Heart left ventricle (tissue), 16 donors: ENCODE measurements around the gene MGAT4A. TPM values are rescaled to one million over a fixed set of nuclear protein-coding genes. Genes with fewer than 3 reads are reported as not detected.

ENCODE experiments used
- ATAC-seq, 4 donors: fragments of 200-7000 bp; cut with Tn5 transposase; one replicate each; pipeline ENCODE4 v1.9.1; 2020 to 2022; ENCODE audit warnings: moderate library complexity in 4 of 4, mild to moderate bottlenecking in 3 of 4, moderate number of reproducible peaks in 1 of 4
- DNase-seq, 5 donors: peaks; one replicate each; pipeline ENCODE4 v3.0.0-alpha.2; 2020
- H3K27ac ChIP-seq, 12 donors: fragments of 200-600 bp; sonication (generic) in 4 of 12; one replicate each; pipeline versions ENCODE4 v1.5.0 to v1.8.0; 2016 to 2022; ENCODE audit warnings: mild to moderate bottlenecking in 2 of 12
- H3K27me3 ChIP-seq, 9 donors: fragments of 200-600 bp; sonication (generic) in 2 of 9; one replicate each; pipeline versions ENCODE4 v1.5.1 to v1.8.0; 2016 to 2022; ENCODE audit warnings: mild to moderate bottlenecking in 3 of 9
- H3K36me3 ChIP-seq, 9 donors: fragments of 200-600 bp; sonication (generic) in 2 of 9; one replicate each; pipeline versions ENCODE4 v1.5.0 to v1.8.0; 2018 to 2022; ENCODE audit warnings: mild to moderate bottlenecking in 2 of 9
- H3K4me1 ChIP-seq, 12 donors: fragments of 200-600 bp; sonication (generic) in 4 of 12; one replicate each; pipeline versions ENCODE4 v1.5.0 to v1.8.0; 2016 to 2022; ENCODE audit warnings: mild to moderate bottlenecking in 3 of 12
- H3K4me3 ChIP-seq, 12 donors: fragments of 200-600 bp; sonication (generic) in 4 of 12; one replicate each; pipeline versions ENCODE4 v1.5.0 to v1.8.0; 2017 to 2022; ENCODE audit warnings: mild to moderate bottlenecking in 9 of 12, moderate library complexity in 4 of 12
- H3K9me3 ChIP-seq, 12 donors: fragments of 200-600 bp; sonication (generic) in 4 of 12; one replicate each; pipeline versions ENCODE4 v1.5.0 to v1.8.0; 2016 to 2022; ENCODE audit warnings: mild to moderate bottlenecking in 1 of 12
- CTCF ChIP-seq, 12 donors: fragments of 200-600 bp; sonication (generic) in 4 of 12; IDR thresholded peaks; one replicate each; pipeline versions ENCODE4 v1.5.0 to v1.8.0; 2018 to 2022; ENCODE audit warnings: antibody characterized with exemption in 12 of 12, mild to moderate bottlenecking in 5 of 12
- POLR2A ChIP-seq, 2 donors: fragments of 450-650 bp; IDR thresholded peaks; one replicate each; pipeline ENCODE4 v1.6.1; 2017; ENCODE audit warnings: antibody characterized with exemption in 2 of 2, mild to moderate bottlenecking in 2 of 2, moderate library complexity in 2 of 2
- WGBS, 4 donors: extraction: QIAGEN DNeasy Blood & Tissue Kit in 2 of 4; methylation state at CpG; one replicate each; pipeline versions ENCODE4 v1.1.5 to v1.1.7; 2013 to 2018; 5-methylcytosine and 5-hydroxymethylcytosine counted together
- intact Hi-C, 10 donors: fragments of 100-400 bp; cut with DNase I; formaldehyde crosslinking; loops; one replicate each; pipeline versions ENCODE4 v1.11.1 to v1.14.2; 2022
- polyA plus RNA-seq, 2 donors: library from polyadenylated mRNA; stranded (reverse); fragments of 200-250 nt; gene quantifications; one replicate each; pipeline ENCODE4 v1.2.3, GENCODE V29; 2013
- total RNA-seq, 9 donors: library from RNA; depleted of rRNA in 2 of 9; stranded (reverse); fragments of >200 nt in 2 of 9; fragmentation: NEBNext Ultra II Directional in 3 of 9; extraction: Animal tissue kit (Norgen Biotek cat#: 25700) in 3 of 9; gene quantifications; one replicate each; pipeline versions ENCODE4 v1.1.0 to v1.2.4, GENCODE V29; 2016 to 2023
- donor health status: ischemic (EF 13 %, LVEDD 7.1; RV severe dilation, severe dysfunction).
- donor health status: healthy with polysubstance abuse.
- donor health status: DM: no; HTN: yes; CAD: no.
- donor health status: DM: no; HTN: no; CAD: no.
- donor health status: ischemic (EF 25% LVEDD 6.9; RV normal size, moderate dysfunction).
- donor health status: ischemic (EF 25% LVEDD 5.7; RV mildly dilated, moderate dysfunction).
- donor health status: healthy.
- donor health status: DM: yes; HTN: yes; CAD: no.
- donor health status: ischemic (EF 35%, LVEDD 5.7; RV mildly dilated, moderate dysfunction).
- donor health status: nonischemic (EF 11% LVEDD 7.7; RV severe dilation, severe dysfunction).
- donor health status: DM: yes; HTN: yes; CAD: no.
- donor health status: PGD.
- donor health status: ischemic (EF 29% LVEDD 5.4; RV normal size, mild dysfunction).
- donor health status: nonischemic (EF 23%, LVEDD 6.1; RV moderate dilation, normal function).

The MGAT4A gene
- total and polyA plus RNA-seq, 11 donors: 4.2 to 45.0 (median 17.7) TPM

DNA sequence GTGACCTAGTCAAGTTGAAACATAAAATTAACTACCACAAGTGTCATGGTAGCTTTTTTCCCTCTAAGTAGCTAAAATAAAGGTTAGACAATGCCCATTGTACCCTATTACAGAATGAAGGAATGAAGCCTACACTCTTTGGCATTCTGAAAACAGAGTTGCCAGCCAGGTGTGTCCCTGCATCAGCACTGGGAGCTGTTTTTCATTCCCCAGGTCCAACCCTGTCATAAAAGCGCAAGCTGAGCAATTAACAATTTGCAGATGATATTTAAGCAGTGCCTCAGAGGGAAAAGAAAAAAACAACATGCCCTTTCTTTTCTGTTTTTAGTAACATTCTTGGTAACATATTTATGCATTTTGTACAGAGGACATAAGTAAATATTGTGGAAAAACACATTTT lies 46.8 kb upstream of the MGAT4A start:
- Histone ChIP-seq H3K9me3 (peaks cover 0 to 20% (median 11%) of the 10 kb centered on the region in 12 donors), H3K27me3 (peaks cover 0 to 2% (median 0%) of the 10 kb centered on the region in 9 donors), H3K4me1 (peaks cover 0 to 5% (median 0%) of the 10 kb centered on the region in 12 donors), H3K27ac (no peak overlapping the region), H3K36me3 (no peaks in the 10 kb centered on the region), H3K4me3 (no peak overlapping the region)
- no peak for TF ChIP-seq CTCF (IDR thresholded peaks at IDR 0.05)
- TF ChIP-seq POLR2A (IDR thresholded peaks at IDR 0.05): no peak
- no peak for DNase-seq
- 96 to 97% (median 97%) methylated on average over 1 of the region's 1 CpG for WGBS, 4 donors
- intact Hi-C loops: loop anchor here in 1 of 10 donors (2.0 kb wide), 1 partner anchor 19 kb away; no protein-coding TSS in a partner anchor
- ATAC-seq: no peak

GRCh38 chr2:98777076-98777475 lies 46.1 kb upstream of the MGAT4A start:
- Histone ChIP-seq H3K27me3 (peaks cover 0 to 2% (median 0%) of the 10 kb centered on the region in 9 donors), H3K9me3 (peaks cover 0 to 14% (median 4%) of the 10 kb centered on the region in 12 donors), H3K4me3 (no peak overlapping the region), H3K4me1 (peaks cover 0 to 11% (median 2%) of the 10 kb centered on the region in 12 donors), H3K36me3 (no peaks in the 10 kb centered on the region), H3K27ac (no peak overlapping the region)
- TF ChIP-seq CTCF (IDR thresholded peaks at IDR 0.05) (no peak), POLR2A (IDR thresholded peaks at IDR 0.05) (no peak)
- DNase-seq (no peak), ATAC-seq (no peak)
- 95 to 98% (median 97%) methylated on average over 6 of the region's 6 CpGs for WGBS, 4 donors
- intact Hi-C loops: loop anchor here in 1 of 10 donors (2.0 kb wide), 1 partner anchor 20 kb away; no protein-coding TSS in a partner anchor

DNA sequence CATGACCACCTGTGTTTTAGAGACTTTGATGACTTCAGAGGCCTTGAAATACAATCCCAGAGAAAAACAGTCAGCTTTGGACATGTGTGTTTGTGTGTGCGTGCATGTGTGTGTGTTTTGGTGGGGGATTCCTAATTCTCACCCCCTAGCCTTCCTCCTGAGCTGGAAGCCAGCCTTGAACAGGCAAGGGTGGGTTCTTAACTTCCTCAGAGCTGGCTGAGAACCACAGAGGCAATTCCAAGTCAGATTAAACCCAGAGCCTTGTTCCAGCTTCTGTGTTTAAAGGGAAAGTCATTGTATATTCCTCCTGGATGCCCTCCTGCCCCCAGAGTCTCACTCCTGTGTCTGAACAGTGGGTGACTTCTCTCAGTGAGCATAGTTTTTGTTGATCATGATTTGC lies 45.2 kb upstream of the MGAT4A start:
- ATAC-seq (no peak), DNase-seq (no peak)
- Histone ChIP-seq H3K4me3 (no peak overlapping the region), H3K27me3 (peaks cover 0 to 2% (median 0%) of the 10 kb centered on the region in 9 donors), H3K9me3 (peaks cover 0 to 5% (median 0%) of the 10 kb centered on the region in 12 donors), H3K4me1 (peaks cover 0 to 21% (median 4%) of the 10 kb centered on the region in 12 donors), H3K27ac (no peak overlapping the region), H3K36me3 (no peaks in the 10 kb centered on the region)
- TF ChIP-seq CTCF (IDR thresholded peaks at IDR 0.05) (no peak), POLR2A (IDR thresholded peaks at IDR 0.05) (no peak)
- WGBS, 4 donors: 77 to 89% (median 84%) methylated on average over 1 of the region's 1 CpG
- intact Hi-C loops: loop anchor here in 1 of 10 donors (2.0 kb wide), 1 partner anchor 21 kb away; no protein-coding TSS in a partner anchor

GRCh38 chr2:98775146-98775986 lies 44.4 kb upstream of the MGAT4A start:
- DNase-seq: no peak
- no peaks in the 10 kb centered on the region for H3K36me3 ChIP-seq
- peaks cover 0 to 2% (median 0%) of the 10 kb centered on the region in 9 donors for H3K27me3 ChIP-seq
- no peaks in the 10 kb centered on the region for H3K9me3 ChIP-seq
- intact Hi-C loops: no loop called here
- no peak overlapping the region for H3K27ac ChIP-seq
- H3K4me1 ChIP-seq: peaks cover 0 to 24% (median 4%) of the 10 kb centered on the region in 12 donors
- ATAC-seq: no peak
- no peak overlapping the region for H3K4me3 ChIP-seq
- TF ChIP-seq CTCF (IDR thresholded peaks at IDR 0.05) (no peak), POLR2A (IDR thresholded peaks at IDR 0.05) (no peak)
- WGBS, 4 donors: 76 to 88% (median 83%) methylated on average over 20 of the region's 20 CpGs
